Amygdala (tissue), 56 donors: ENCODE measurements around the gene ZDHHC6.
"Not testable (repeated sequence)": the region's sequence is repeated elsewhere in the genome, so short reads cannot be mapped to it uniquely, and the experiment has no call there.

Experiments
- DNase-seq, 56 donors: peaks; one replicate each; lab custom pipeline; 2025; lab: John Stamatoyannopoulos, UW

ZDHHC6 gene

DNA sequence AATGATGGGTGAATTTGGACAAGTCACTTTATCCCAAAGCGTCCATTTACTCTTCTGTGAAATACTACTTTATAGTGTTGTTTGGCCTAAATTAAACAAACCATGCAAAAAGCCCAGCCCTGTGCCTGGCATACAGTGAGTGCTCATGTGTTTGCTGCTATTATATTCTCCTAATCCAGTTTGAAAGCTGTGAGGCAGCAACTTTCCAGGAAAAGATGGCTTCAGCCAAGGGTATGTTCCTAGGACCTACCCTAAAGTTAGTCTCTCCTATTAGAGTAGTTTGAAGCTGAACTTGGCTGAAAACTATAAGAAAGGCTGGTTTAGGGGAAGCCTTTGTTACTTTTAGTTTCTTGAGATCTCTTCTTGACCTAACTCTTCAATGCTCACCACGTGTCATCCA, 52.9 kb downstream of the ZDHHC6 start:
- DNase-seq, result no peak

GRCh38 chr10:112393341-112393740, 53.4 kb downstream of the ZDHHC6 start:
- no peak for DNase-seq

DNA sequence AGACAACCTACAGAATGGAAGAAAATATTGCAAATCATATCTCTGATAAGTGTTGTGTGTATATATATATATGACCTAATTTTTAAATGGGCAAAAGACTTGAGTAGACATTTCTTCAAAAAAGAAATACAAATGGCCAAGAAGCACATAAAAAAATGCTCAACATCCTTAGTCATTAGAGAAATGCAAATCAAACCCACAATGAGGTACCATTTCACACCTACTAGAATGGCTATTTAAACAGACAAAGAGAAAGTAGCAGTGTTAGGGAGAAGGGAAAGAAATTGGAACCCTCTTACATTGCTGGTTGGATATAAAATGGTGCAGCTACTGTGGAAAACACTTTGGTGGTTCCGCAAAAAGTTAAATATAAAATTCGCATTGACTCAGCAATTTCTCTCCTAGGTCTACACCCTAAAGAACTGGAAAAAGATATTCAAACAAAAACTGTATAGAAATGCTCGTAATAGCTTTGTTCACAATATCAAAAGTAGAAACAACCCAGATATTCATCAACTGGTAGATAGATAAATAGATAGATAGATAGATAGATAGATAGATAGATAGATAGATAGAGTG, 56.5 kb downstream of the ZDHHC6 start:
- DNase-seq, result no peak

DNA sequence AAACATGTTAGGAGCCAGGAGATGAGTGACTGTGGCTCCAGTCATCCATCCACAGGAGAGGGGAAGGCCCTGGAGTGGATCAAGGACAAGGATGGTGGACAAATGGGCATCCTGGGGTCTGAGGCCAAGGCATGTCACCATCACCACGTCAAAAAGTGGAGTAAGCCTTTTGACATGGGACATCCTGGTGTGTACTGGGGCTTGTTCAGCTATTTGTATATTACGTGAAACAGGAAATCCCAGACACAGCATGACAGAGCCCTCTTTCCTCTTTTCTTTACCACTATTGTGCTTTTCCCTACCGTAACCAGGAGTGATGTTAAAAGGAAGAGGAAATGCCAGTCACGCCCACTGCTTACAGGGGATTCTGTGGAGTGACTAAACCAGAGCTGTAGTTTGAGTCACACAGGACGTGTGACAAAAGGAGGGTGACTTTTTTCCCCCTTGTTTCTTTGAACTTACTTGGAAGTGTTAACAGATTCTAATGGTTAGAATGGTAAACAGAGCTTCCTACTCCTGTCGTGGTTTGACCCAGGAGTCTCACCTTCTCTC, 57.4 kb downstream of the ZDHHC6 start:
- DNase-seq, result no peak

DNA sequence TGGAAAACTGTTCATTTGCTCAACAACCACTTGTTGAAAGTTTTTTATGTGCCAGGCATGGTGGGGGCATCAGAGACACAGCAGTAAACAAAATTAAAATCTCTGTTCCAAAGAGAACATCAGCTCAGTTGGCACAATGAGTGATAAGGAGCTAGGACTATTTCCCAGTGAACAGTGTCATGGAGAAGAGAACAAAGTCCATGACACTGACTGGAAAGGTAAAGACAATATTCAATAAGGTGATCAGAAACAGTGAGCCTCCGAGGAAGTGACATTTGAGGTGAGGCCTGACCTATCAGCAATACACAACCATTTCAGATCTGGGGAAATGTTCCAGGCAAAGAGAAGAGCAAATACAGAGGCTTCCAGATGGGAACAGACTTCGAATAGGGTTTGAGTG, 58.2 kb downstream of the ZDHHC6 start:
- DNase-seq, result no peak

DNA sequence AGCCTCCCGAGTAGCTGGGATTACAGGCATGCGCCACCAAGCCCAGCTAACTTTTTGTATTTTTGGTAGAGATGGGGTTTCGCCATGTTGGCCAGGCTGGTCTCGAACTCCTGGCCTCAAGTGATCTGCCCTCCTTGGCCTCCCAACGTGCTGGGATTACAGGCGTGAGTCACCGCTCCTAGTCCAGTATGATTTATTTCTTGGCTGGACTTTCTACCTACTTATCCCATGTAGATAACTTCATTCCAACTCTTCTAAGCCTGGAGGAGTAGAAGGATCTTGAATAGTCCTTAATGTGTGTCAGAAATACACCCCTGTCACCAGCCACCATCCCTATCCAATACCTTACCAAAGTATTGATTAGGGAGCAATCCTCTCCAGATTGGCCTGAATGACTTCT, 58.7 kb downstream of the ZDHHC6 start:
- not testable (repeated sequence) for DNase-seq

GRCh38 chr10:112385201-112385600, 61.5 kb downstream of the ZDHHC6 start:
- no peak for DNase-seq

DNA sequence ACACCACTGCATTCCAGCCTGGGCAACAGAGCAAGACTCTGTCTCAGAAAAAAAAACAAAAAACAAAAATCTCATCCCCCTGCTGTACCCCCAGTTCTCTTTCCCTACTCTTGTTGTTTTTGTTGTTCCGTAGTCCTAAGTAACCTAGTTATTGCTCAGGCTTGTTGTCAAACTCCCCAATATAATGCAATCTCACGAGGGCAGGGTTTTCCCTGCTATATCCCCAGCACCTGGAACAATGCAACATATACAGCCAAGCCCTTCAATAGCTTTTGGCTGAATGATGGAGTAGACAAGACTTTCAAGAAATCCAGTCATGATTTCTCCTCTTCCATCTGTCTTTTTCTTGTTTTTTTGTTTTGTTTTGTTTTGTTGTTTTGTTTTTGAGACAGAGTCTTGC, 62.6 kb downstream of the ZDHHC6 start:
- DNase-seq, result no peak

DNA sequence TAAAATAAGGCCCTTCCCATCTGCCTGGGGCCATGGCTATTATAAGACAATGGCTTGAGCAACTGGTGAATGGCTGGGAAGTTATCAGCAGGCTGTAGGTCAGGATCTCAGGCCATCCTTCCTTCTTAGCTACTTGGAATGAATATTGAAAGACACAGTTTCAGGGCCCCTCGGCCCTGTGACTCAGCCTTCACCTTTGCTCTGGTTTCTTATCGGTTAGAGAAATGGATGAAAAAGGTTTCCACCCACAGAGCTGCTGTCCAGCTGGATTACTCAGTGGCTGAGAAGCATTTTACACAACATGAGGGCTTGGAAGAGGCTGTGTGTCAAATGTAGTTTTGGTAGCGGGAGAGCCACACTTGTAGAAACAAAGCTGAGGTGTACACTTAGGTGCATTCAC, 63.4 kb downstream of the ZDHHC6 start:
- no peak for DNase-seq

- DNase-seq, result no peak
Measured at GRCh38 chr10:112382515-112383235, 64.0 kb downstream of the ZDHHC6 start.
